Mononuclear cell (primary cell): ENCODE results near the gene EPHB1. TPM values are rescaled to one million over a fixed set of nuclear protein-coding genes. Genes with fewer than 3 reads are reported as not detected.
"Not testable (repeated sequence)": the region's sequence is repeated elsewhere in the genome, so short reads cannot be mapped to it uniquely, and the experiment has no call there.

Experiments used
- H3K27me3 ChIP-seq: 2 replicates; pipeline ENCODE4 v1.6.0; 2011; ENCODE audit warnings: low read length, control low read depth; ENCODE audit not compliant: insufficient read depth
- H3K4me1 ChIP-seq: 2 replicates; pipeline ENCODE4 v1.5.1; 2011; ENCODE audit warnings: mild to moderate bottlenecking, low read length, control low read depth; ENCODE audit not compliant: insufficient read depth
- H3K4me3 ChIP-seq: 2 replicates; pipeline ENCODE4 v1.5.1; 2011; ENCODE audit warnings: mild to moderate bottlenecking, low read length, moderate library complexity
- H3K9me3 ChIP-seq: 2 replicates; pipeline ENCODE4 v1.5.1; 2011; ENCODE audit warnings: low read depth, mild to moderate bottlenecking, control low read depth, low read length
- total RNA-seq: library from RNA; depleted of rRNA; stranded (reverse); fragments of >200 nt; gene quantifications from one replicate; pipeline ENCODE4 v1.2.3, GENCODE V29; 2012

EPHB1 gene
- total RNA-seq, 1 donor, result 0.63 TPM

DNA sequence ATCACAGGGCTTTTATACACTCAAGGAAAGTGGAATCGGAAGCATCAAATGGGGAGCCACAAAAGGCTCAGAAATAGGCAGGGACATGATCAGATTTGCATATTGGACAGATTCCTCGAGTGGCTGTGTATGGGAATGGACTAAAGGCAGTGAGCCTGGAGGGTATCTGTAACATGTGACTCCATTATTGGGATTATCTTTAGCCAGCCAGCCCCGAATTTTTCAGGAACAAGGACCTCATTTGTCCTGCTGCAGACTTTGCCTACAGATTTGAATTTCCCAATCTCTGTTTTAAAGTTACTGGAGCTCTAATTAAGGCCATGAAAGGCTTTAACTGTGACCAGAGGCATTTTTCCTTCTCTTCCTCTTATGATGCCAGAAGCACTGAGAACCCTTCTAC is 26.9 kb upstream of the EPHB1 start:
- Histone ChIP-seq H3K27me3 (no peaks in the 10 kb centered on the region), H3K4me1 (no peaks in the 10 kb centered on the region), H3K9me3 (no peaks in the 10 kb centered on the region), H3K4me3 (no peak overlapping the region)

DNA sequence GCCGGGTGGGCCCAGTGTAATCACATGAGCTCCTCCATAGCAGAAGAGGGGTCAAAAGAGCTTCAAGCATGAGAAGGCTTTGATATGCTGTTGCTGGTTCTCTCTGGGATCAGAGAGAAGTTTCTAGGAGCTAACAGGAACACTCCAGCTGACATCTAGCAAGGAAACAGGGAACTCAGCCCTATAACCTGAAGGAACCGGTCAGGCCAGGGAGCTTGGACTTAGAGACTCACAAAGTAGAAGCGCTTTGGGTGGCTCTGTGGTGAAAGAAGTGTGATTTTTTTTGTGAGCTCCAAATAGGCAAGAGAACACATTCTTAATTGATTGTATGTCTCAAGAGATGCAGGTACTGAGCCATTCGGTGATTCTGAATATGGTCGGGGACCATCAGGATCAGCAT is 26.2 kb upstream of the EPHB1 start:
- Histone ChIP-seq H3K4me1 (no peaks in the 10 kb centered on the region), H3K27me3 (no peaks in the 10 kb centered on the region), H3K9me3 (no peaks in the 10 kb centered on the region), H3K4me3 (no peak overlapping the region)

DNA sequence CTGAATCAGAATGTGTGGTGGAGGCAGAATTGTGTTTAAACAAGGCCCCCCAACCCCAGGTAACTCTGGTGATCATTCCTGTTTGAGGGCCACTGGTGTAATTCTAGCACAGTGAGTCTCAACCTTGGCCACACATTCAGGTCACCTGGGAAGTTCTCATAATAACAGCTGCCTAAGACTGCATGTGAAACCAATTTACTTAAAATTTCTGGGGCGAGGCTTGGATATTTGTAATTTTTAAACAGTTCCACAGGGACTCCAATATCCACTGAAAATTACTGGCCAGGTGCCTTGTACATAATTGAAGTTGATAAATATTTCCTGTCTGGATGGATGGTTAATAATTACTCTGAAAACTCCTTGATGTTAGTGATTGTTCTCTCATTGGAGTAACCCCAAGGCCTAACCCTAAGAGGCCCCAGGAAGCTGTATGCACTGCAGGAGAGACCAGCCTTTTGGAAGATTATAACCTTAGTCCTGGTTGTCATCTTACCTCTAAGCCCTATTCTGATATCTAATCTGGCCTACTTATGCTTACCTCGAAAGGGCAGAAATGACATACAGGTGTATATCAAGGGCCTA is 25.7 kb upstream of the EPHB1 start:
- Histone ChIP-seq H3K27me3 (no peaks in the 10 kb centered on the region), H3K9me3 (no peaks in the 10 kb centered on the region), H3K4me1 (no peaks in the 10 kb centered on the region), H3K4me3 (no peak overlapping the region)

DNA sequence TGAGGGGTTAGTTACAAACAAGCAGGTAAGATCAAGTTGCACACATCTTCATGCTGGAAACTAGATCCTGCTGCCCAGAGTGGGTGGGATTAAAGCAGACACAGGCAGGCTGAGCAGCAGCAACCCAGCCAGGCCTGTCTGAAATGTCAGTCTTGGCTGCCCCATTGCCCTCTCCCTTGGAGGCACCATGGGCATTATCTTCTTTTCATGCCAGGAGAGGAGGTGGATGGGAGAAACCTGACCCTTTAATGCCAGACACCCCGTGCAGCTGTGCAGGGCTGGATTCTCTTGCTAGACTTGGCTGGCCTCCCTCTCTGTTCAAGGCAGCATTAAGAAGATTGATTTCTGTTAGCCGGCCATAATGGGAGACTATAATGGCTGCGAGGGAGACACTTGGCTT is 23.0 kb upstream of the EPHB1 start:
- no peaks in the 10 kb centered on the region for H3K4me1 ChIP-seq

DNA sequence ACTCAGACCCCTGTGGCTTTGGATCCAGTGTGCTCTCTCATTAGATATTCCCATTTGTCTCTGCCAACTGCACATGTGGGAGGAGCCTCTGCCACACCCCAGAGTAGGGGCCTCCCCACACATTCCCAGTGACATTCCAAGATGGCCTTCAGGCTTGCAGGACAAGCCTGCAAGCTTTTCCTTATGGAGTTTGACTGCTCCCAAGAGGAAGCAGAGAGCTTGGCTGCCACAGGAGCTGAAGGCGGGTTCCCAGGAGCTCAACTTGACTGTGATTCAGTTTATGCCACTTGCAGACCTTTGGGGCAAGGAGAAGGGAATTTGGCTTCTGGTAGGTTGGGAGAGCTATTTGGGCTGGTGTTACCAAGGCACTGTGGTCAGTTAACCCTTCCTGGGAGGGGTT is 22.5 kb upstream of the EPHB1 start:
- Histone ChIP-seq H3K9me3 (no peaks in the 10 kb centered on the region), H3K27me3 (no peaks in the 10 kb centered on the region), H3K4me1 (no peaks in the 10 kb centered on the region), H3K4me3 (no peak overlapping the region)

More for the DNA sequence above, 23.0 kb upstream of the EPHB1 start:
- H3K27me3 ChIP-seq, result no peaks in the 10 kb centered on the region
- H3K4me3 ChIP-seq, result no peak overlapping the region
- no peaks in the 10 kb centered on the region for H3K9me3 ChIP-seq

DNA sequence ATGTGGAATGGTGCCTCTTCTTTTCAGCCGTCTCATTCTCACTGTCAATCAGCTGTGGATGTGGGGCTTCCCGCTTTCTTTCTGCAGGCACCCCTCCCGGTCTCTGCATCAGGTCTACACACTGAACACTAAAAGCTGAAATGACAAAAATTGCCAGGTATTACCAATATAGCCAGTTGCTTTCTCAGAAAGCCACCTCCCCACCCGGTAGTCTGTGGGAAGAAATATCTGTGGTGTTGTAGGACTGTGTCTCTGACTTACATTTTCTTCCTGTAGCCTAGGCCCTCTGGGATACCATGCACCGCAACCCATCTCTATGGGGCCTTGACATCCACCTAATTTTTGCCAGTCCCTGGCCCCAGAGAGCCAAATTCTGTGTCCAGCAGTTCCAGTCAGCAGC is 19.2 kb upstream of the EPHB1 start:
- Histone ChIP-seq H3K27me3 (no peaks in the 10 kb centered on the region), H3K4me3 (no peak overlapping the region), H3K4me1 (no peaks in the 10 kb centered on the region), H3K9me3 (no peaks in the 10 kb centered on the region)

DNA sequence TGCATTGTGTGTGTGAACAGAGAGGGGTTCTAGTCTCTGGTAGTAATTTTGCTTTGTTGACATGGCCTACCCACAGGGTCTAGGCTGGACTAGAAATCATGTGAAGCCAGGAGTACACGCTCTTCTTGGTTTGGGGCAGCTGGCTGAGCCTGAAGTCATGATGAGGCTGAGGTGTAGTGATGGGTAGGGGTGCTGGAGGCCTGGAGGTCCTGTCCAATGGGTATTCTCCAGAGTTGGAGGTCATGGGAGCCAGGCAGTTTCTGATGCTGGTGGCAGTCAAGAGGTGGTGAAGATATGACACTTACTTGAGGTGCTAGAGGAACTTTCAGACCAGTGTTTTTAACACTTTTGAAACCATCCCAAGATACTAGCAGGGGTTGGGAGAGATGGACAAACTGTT is 18.5 kb upstream of the EPHB1 start:
- Histone ChIP-seq H3K4me1 (no peaks in the 10 kb centered on the region), H3K27me3 (no peaks in the 10 kb centered on the region), H3K4me3 (no peak overlapping the region), H3K9me3 (no peaks in the 10 kb centered on the region)

DNA sequence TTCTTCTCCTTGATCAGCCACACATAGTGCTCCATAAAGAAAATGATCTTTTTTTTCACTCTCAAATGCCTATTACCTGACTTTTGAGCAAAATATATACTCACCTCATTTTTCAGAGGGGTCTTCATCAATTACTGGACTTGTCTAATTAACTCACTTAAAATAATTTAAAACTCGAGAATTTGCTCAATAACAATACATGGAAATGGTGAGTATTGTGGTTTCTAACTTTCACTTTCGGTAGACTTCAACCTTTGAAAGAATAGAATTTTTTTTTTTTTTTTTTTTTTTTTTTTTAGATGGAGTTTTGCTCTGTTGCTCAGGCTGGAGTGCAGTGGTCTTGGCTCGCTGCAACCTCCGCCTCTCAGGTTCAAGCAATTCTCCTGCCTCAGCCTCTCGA is 17.7 kb upstream of the EPHB1 start:
- no peak overlapping the region for H3K4me3 ChIP-seq
- no peaks in the 10 kb centered on the region for H3K27me3 ChIP-seq
- no peaks in the 10 kb centered on the region for H3K9me3 ChIP-seq
- no peaks in the 10 kb centered on the region for H3K4me1 ChIP-seq

DNA sequence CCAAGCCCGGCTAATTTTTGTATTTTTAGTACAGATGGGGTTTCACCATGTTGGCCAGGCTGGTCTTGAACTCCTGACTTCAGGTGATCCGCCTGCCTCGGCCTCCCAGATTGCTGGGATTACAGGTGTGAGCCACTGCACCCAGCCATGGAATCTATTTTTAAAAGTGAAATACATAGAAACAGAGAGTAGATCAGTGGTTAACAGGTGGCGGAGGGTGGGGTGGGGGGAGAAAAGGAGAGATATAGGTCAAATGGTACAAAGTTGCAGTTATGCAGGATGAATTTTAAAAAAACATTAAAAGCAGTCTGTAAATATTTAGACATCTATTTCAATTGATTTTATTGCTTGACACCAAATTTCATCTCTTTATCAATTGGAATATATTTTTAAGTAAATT is 6.8 kb upstream of the EPHB1 start:
- not testable (repeated sequence) for H3K4me1 ChIP-seq, H3K4me3 ChIP-seq, H3K27me3 ChIP-seq, H3K9me3 ChIP-seq

DNA sequence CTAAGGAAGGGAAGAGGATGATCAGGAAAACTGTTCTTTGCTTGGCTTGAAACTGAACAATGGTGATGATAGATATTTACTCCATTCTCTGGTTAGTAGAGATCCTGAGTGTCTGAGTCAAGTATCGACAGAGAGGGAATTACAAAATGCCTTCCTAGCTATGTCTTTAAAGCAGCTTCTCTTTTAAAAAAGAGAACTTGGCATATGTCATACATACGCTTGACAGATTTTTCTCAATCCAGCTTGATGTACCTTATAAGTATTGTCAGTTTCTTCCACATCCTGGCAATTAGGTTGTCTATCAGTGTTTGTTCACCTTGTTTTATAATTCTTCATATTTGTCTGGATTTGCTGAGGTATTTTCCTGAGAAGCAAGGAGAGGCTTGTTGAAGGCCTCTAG is 5.0 kb upstream of the EPHB1 start:
- Histone ChIP-seq H3K9me3 (no peaks in the 10 kb centered on the region), H3K4me1 (peaks cover 7% of the 10 kb centered on the region), H3K27me3 (peaks cover 10% of the 10 kb centered on the region), H3K4me3 (no peak overlapping the region)

DNA sequence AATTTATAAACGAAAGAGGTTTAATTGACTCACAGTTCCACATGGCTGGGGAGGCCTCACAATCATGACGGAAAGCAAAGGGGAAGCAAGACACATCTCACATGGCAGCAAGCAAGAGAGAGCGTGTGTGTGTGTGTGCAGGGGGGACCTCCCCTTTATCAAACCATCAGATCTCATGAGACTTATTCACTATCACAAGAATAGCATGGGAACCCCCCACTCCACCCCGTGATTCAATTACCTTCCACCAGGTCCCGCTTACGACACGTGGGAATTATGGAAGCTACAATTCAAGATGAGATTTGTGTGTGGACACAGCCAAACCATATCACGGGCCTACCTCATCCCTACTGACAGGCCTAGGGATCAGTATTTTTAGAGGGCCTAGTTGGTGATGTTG is 3.1 kb upstream of the EPHB1 start:
- H3K27me3 ChIP-seq, result peaks cover 27% of the 10 kb centered on the region
- peaks cover 19% of the 10 kb centered on the region for H3K4me1 ChIP-seq
- H3K9me3 ChIP-seq, result no peaks in the 10 kb centered on the region
- H3K4me3 ChIP-seq, result no peak overlapping the region

DNA sequence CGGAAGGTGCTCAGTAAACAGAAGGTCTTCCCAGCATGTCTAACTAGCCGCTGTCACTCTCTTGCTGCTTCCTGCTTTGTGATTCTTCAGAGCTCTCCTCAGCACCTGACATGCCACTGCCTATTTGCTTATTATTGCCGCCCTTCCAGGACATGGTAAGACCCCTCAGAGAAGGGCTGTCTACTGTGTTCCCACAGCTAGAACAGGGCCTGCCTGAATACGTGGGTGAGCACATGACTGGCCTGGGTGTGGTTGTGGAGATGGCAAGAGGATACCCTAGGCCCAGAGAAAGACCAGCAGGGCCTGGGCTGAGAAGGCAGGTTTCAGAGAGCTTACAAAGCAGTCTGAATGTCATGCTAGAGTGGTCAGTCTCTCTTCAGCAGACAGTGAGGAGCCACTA is 2.4 kb upstream of the EPHB1 start:
- Histone ChIP-seq H3K9me3 (no peaks in the 10 kb centered on the region), H3K4me3 (no peak overlapping the region), H3K27me3 (peaks cover 32% of the 10 kb centered on the region), H3K4me1 (peaks cover 19% of the 10 kb centered on the region)

DNA sequence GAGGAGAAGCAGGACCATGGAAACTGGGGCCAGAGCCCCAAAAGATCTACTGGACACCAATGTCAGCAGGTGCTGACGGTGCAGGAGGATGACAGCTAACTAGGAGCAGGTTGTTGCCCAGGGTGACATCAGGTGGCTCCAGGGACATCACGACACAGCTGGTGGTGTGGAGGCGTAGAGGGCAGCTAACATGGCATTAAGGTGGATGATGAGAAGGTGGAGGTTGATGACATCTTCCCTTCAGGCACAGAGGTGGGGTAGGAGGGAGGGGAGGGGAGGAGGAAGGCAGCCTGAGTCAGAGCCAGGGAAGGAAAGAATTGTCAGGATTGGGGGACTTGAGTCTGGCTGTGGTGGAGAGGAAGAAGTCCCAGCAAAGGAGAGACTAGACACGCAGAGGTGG is 1.5 kb upstream of the EPHB1 start:
- Histone ChIP-seq H3K4me1 (peaks cover 19% of the 10 kb centered on the region), H3K27me3 (peaks cover 39% of the 10 kb centered on the region)

DNA sequence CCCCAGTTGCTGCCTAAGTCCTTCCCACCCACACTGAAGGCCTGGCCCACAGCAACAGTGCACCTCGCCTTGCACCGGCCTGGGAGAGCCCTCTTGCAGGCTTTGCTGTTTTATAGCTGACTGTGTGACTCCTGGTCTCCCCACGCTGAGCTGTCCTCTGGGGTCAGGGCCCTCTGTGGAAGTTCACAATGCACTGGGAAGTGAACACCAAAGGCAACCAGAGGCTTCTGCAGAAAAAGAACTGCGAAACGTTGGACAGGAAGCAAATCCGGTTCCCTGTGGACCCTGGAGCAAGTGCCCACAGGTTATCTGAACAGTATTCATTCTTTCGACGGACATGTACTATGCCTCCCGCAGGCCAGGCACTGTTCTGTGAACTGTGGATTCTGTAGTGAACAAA is 737 bp upstream of the EPHB1 start:
- no peak overlapping the region for H3K4me3 ChIP-seq
- peaks cover 43% of the 10 kb centered on the region for H3K27me3 ChIP-seq
- peaks cover 17% of the 10 kb centered on the region for H3K4me1 ChIP-seq
- no peaks in the 10 kb centered on the region for H3K9me3 ChIP-seq

More for the DNA sequence above, 1.5 kb upstream of the EPHB1 start:
- no peak overlapping the region for H3K4me3 ChIP-seq
- no peaks in the 10 kb centered on the region for H3K9me3 ChIP-seq

DNA sequence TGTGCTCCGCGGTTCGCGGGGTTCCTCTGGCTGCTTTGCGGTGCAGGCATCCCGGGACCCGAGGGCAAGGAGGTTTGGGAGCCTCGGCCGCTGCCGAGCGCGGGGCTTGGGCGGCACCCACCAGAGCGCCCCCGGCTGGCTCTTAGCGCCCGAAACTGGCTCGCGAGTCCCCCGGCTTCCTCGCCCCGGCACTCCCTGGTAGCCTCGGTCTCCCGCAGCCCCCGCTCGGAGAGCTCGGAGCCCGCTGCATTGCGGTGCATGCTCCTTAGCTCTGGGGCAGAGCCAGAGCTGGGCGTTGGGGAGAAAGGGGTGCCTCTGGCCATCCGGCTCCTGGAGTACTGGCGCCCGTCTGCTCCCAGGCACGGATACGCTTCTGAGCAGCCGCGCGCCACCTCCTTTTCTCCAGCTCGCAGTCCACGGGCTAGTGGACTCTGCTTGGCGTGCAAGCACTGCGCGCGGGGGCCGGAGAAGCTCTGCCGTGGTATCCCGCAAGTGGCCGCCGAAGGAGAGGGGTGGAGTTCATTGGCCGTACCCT is 753 bp downstream of the EPHB1 start:
- Histone ChIP-seq H3K27me3 (peaks cover 43% of the 10 kb centered on the region), H3K9me3 (no peaks in the 10 kb centered on the region), H3K4me1 (peaks cover 11% of the 10 kb centered on the region), H3K4me3 (peak overlapping the region; percentile 16)

DNA sequence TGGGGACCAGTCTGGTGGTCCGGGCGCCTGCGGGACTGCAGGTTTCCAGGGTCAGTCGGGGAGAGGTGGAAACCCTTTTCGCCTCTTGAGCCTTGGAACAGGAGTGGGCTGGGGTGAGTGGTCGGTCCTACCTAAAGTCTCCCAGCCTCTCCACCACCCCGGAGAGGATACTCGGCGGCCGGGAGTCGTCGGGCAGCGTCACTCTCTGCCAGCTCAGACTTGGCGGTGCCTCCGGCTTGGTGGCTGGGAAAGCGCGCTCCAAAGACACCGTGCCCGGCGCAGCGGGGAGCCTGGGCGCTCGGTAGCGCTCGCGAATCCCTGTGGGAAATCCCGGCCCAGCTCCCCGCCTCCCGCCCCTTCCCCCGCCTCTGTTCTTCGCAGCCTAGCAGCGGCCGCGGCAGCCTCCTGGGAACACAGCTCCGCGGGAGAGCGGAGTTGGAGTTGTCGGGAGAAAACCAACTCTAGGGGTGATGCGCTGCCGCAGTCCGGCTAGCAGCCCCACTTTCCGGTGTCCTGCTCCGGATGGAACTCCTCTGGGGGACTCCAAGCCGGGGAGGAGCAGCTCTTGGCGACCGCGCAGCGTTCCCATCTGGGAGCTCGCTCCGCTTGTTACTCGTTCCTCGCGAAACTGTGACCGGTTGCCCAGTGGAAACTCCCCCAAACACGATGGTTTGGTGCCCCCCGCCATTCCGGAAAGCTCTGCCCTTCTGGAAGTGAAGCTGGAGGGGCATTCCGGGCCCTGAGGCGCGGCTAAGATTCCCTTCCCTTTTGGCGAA is 1.4 kb downstream of the EPHB1 start:
- peaks cover 43% of the 10 kb centered on the region for H3K27me3 ChIP-seq
- no peak overlapping the region for H3K4me3 ChIP-seq
- H3K9me3 ChIP-seq, result no peaks in the 10 kb centered on the region
- peaks cover 11% of the 10 kb centered on the region for H3K4me1 ChIP-seq
